Esophagus muscularis mucosa (tissue), 4 donors: Measurements from ENCODE around the gene CENPX.

ENCODE experiments used
- CTCF ChIP-seq, 3 experiments: fragments of 200-600 bp in 2 of 3; fragments of 450-650 bp in 1 of 3; sonication (generic) in 2 of 3; IDR thresholded peaks; one replicate each; pipeline ENCODE4 v1.5.1; 2017 to 2019; ENCODE audit warnings: antibody characterized with exemption in 3 of 3, mild to moderate bottlenecking in 2 of 3, moderate library complexity in 1 of 3
- EP300 ChIP-seq: sonication (generic); formaldehyde crosslinking; IDR thresholded peaks from one replicate; pipeline ENCODE4 v1.6.1; 2017; ENCODE audit warnings: antibody characterized with exemption
- POLR2A ChIP-seq: fragments of 450-650 bp; IDR thresholded peaks from one replicate; pipeline ENCODE4 v1.6.1; 2017; ENCODE audit warnings: antibody characterized with exemption, moderate library complexity, mild to moderate bottlenecking, low read depth
- POLR2AphosphoS5 ChIP-seq, 2 donors: sonication (generic); formaldehyde crosslinking; IDR thresholded peaks; one replicate each; pipeline ENCODE4 v1.6.1; 2017; ENCODE audit warnings: antibody characterized with exemption in 2 of 2

- no peak for TF ChIP-seq CTCF (IDR thresholded peaks at IDR 0.05)
- TF ChIP-seq EP300 = no peak
- TF ChIP-seq POLR2A = no peak
- no peak for TF ChIP-seq POLR2AphosphoS5 (IDR thresholded peaks at IDR 0.05)
Observed at GRCh38 chr17:81998691-81999438, 23.8 kb downstream of the CENPX start.
